K562 (cell line): ENCODE results near the gene PEAR1. TPM values are rescaled to one million over a fixed set of nuclear protein-coding genes. Genes with fewer than 3 reads are reported as not detected.

Source experiments
- ATAC-seq: fragments of 200-7000 bp; cut with Tn5 transposase; 3 replicates; pipeline ENCODE4 v1.9.1; 2020; ENCODE audit warnings: moderate library complexity
- BruUV-seq: library from RNA; stranded (reverse); fragments of 400-500 nt; replicated peaks from 2 replicates; lab custom pipeline; 2021; lab: Mats Ljungman, UMichigan
- CTCF ChIA-PET: fragments of 300-600 bp; formaldehyde crosslinking; extraction: SDS; loops from one replicate; lab custom pipeline; 2021; ENCODE audit warnings: low intra/inter-chr PET ratio; lab: Yijun Ruan, JAX
- POLR2A ChIA-PET: fragments of 300-600, 350-650 bp; sonication (Branson Sonifier 250); formaldehyde crosslinking; extraction: SDS; loops from one replicate; lab custom pipeline; 2021; ENCODE audit warnings: antibody characterized with exemption, inconsistent platforms; lab: Yijun Ruan, JAX
- DNase-seq, 4 experiments: peaks; one replicate each; pipeline versions ENCODE4 v3.0.0 to v3.0.0-alpha.2; 2011 to 2018; ENCODE audit warnings: low spot score in 3 of 4, mixed read lengths in 3 of 4; ENCODE audit errors: extremely low read depth in 1 of 4
- FAIRE-seq: peaks from 2 replicates; lab custom pipeline; 2011; peaks lifted over from hg19 to GRCh38; lab: Jason Lieb, UNC
- H2AFZ ChIP-seq: 2 replicates; pipeline ENCODE4 v1.6.0; 2011; ENCODE audit warnings: low read depth, low read length, control low read depth, inconsistent platforms
- H3K27ac ChIP-seq: fragments of 200-600 bp; 3 replicates; pipeline ENCODE4 v1.8.0; 2011; ENCODE audit warnings: low read depth, mild to moderate bottlenecking, control low read depth, inconsistent platforms, low read length, moderate library complexity, mixed read lengths; ENCODE audit errors: extremely low read depth
- H3K27me3 ChIP-seq, 2 experiments: fragments of 300-600 bp in 1 of 2; 2 replicates in 1 of 2; 3 replicates in 1 of 2; pipeline versions ENCODE4 v1.6.0 to v1.8.0; 2011; ENCODE audit warnings: inconsistent platforms in 2 of 2, low read length in 2 of 2, mild to moderate bottlenecking in 1 of 2, mixed read lengths in 1 of 2, moderate library complexity in 1 of 2; ENCODE audit not compliant: control insufficient read depth in 2 of 2, insufficient read depth in 2 of 2
- H3K36me3 ChIP-seq: fragments of 300-600 bp; 3 replicates; pipeline ENCODE4 v1.8.0; 2011; ENCODE audit warnings: mild to moderate bottlenecking, low read length, inconsistent platforms; ENCODE audit not compliant: control insufficient read depth, insufficient read depth
- H3K4me1 ChIP-seq, 2 experiments: fragments of 200-600 bp in 1 of 2; replicated peaks in 1 of 2; 2 replicates in 1 of 2; 3 replicates in 1 of 2; pipeline versions ENCODE4 v1.5.1 to v1.8.0; 2011; ENCODE audit warnings: inconsistent platforms in 2 of 2, low read length in 2 of 2, mild to moderate bottlenecking in 1 of 2, mixed read lengths in 1 of 2, moderate library complexity in 1 of 2; ENCODE audit not compliant: control insufficient read depth in 2 of 2, insufficient read depth in 2 of 2
- H3K4me2 ChIP-seq: 2 replicates; pipeline ENCODE4 v1.6.1; 2011; ENCODE audit warnings: low read length, control low read depth, inconsistent platforms, mixed read lengths; ENCODE audit not compliant: insufficient read depth
- H3K4me3 ChIP-seq: fragments of 200-600 bp; sonication (generic), shearing (Covaris generic); 2 replicates; pipeline ENCODE4 v1.5.1; 2016; ENCODE audit warnings: control low read depth, inconsistent platforms
- H3K79me2 ChIP-seq: fragments of 200-600 bp; 3 replicates; pipeline ENCODE4 v1.8.0; 2011; ENCODE audit warnings: low read length, inconsistent platforms; ENCODE audit not compliant: control insufficient read depth, insufficient read depth
- H3K9ac ChIP-seq, 2 experiments: 2 replicates each; pipeline versions ENCODE4 v1.6.0 to v1.6.1; 2011; ENCODE audit warnings: low read depth in 2 of 2, low read length in 2 of 2, control low read depth in 1 of 2, inconsistent platforms in 1 of 2, mild to moderate bottlenecking in 1 of 2, mixed read lengths in 1 of 2; ENCODE audit not compliant: insufficient read depth in 1 of 2
- H3K9me1 ChIP-seq: one replicate; pipeline ENCODE4 v1.6.0; 2011; ENCODE audit warnings: inconsistent platforms, mild to moderate bottlenecking, low read length, moderate library complexity; ENCODE audit not compliant: control insufficient read depth, insufficient read depth
- H3K9me3 ChIP-seq: replicated peaks from 2 replicates; pipeline ENCODE4 v1.5.1; 2011; ENCODE audit warnings: low read depth, low read length, inconsistent platforms; ENCODE audit not compliant: control insufficient read depth, insufficient read depth
- H4K20me1 ChIP-seq: replicated peaks from 2 replicates; pipeline ENCODE4 v1.6.1; 2011; ENCODE audit warnings: low read length, inconsistent platforms, mixed read lengths; ENCODE audit not compliant: control insufficient read depth, insufficient read depth
- HNRNPLL ChIP-seq: fragments of 200-400 bp; formaldehyde crosslinking; IDR thresholded peaks from 2 replicates; pipeline ENCODE4 v1.6.1; 2017; ENCODE audit warnings: low read length, low read depth, mild to moderate bottlenecking; ENCODE audit not compliant: poor library complexity, severe bottlenecking
- MAFF ChIP-seq: IDR thresholded peaks from 2 replicates; pipeline ENCODE4 v1.6.1; 2012; ENCODE audit warnings: low read length, improper control_type of control experiment
- NCOA2 ChIP-seq, 2 experiments: fragments of 450-650 bp; IDR thresholded peaks; 2 replicates each; pipeline ENCODE4 v1.6.1; 2018; ENCODE audit warnings: mild to moderate bottlenecking in 2 of 2, moderate library complexity in 1 of 2; ENCODE audit not compliant: partially characterized antibody in 2 of 2
- SRF ChIP-seq, 2 experiments: fragments of 250-450, 450-650 bp in 1 of 2; sonication (Bioruptor Pico) in 1 of 2; sonication (generic) in 1 of 2; formaldehyde crosslinking; IDR thresholded peaks; 2 replicates each; pipeline versions ENCODE4 v1.5.0 to v1.5.1; 2020 to 2022; ENCODE audit warnings: mild to moderate bottlenecking in 1 of 2, missing genetic modification reagents in 1 of 2
- ZNF134 ChIP-seq: fragments of 250-450 bp; sonication (Bioruptor Pico); conservative IDR thresholded peaks from 2 replicates; pipeline ENCODE4 v1.4.0; 2020
- WGBS: fragments of 100-300 bp; shearing (Covaris generic); methylation state at CpG from one replicate; pipeline ENCODE4 v1.1.6; 2016; ENCODE audit warnings: low coverage, mixed read lengths; ENCODE audit not compliant: insufficient coverage; ENCODE audit errors: missing lambda C conversion rate; 5-methylcytosine and 5-hydroxymethylcytosine counted together
- in situ Hi-C: fragments of 300-500 bp; cut with MboI; formaldehyde crosslinking; loops from 4 replicates; pipeline ENCODE4 v1.15.0; 2018; ENCODE audit warnings: inconsistent platforms, mixed read lengths
- intact Hi-C: fragments of 100-400 bp; cut with micrococcal nuclease; formaldehyde crosslinking; loops from 2 replicates; pipeline ENCODE4 v1.14.2; 2022
- polyA plus RNA-seq, 8 experiments: library from polyadenylated mRNA; depleted of rRNA in 4 of 8; stranded (reverse) in 5 of 8; unstranded in 3 of 8; fragments of >200 nt; fragmentation: Nextera tagmentation in 2 of 8; fragmentation: Illumina TruSeq in 1 of 8; extraction: Ambion mirVana in 2 of 8; extraction: Trizol in 1 of 8; gene quantifications; 2 replicates each; pipeline versions ENCODE4 v1.2.1 to v1.2.3, GENCODE V29; 2011 to 2014; ENCODE audit warnings: inconsistent platforms in 1 of 8, missing spikeins in 1 of 8
- total RNA-seq, 7 experiments: library from RNA; depleted of rRNA in 6 of 7; stranded (reverse); fragments of >200 nt in 6 of 7; fragmentation: Illumina TruSeq in 2 of 7; extraction: Trizol in 2 of 7; gene quantifications; 2 replicates each; pipeline versions ENCODE4 v1.2.1 to v1.2.3, GENCODE V29; 2011 to 2021; ENCODE audit warnings: low replicate concordance in 1 of 7
- TF ChIP-seq, protein P1 (sequence below): sonication (generic); formaldehyde crosslinking; IDR thresholded peaks from 2 replicates; pipeline ENCODE4 v1.8.1; 2023; ENCODE audit warnings: mild to moderate bottlenecking, missing genetic modification reagents
- TF ChIP-seq, protein P2 (sequence below): fragments of 450-650 bp; formaldehyde crosslinking; conservative IDR thresholded peaks from 2 replicates; pipeline ENCODE4 v1.4.0; 2022; ENCODE audit warnings: mild to moderate bottlenecking, missing genetic modification characterization
- TF ChIP-seq, protein P3 (sequence below): fragments of 450-650 bp; IDR thresholded peaks from 2 replicates; pipeline ENCODE4 v1.6.1; 2016; ENCODE audit warnings: missing biosample characterization, missing genetic modification characterization

PEAR1 gene
- total and polyA plus RNA-seq, 9 of the 15 experiments (the other 6 are each of a cell fraction or from before 2014, with no cell fraction given), result 0.87 to 13.9 (median 6.1) TPM

DNA sequence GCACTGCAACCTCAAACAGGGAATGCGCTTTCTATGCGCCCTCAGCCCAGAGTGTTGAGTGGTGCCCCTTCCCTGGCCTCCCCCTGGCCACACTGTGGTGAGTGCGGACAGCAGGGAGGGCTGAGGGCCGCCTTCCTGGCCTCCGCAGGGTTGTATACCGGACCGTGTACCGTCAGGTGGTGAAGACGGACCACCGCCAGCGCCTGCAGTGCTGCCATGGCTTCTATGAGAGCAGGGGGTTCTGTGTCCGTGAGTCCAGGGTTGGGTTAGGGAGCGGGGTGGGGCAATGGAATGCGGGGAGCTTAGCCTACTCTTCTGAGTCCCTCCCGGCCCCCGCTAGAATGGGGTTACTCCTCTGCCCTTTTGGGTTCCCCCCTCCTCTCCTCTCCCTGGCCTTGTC is 11.7 kb downstream of the PEAR1 start:
- Histone ChIP-seq H3K9me1 (peaks cover 4% of the 10 kb centered on the region), H3K9ac (no peak overlapping the region), H3K9me3 (no peaks in the 10 kb centered on the region), H3K4me1 (peaks cover 16 to 57% of the 10 kb centered on the region in 2 experiments), H3K36me3 (no peaks in the 10 kb centered on the region), H3K79me2 (no peaks in the 10 kb centered on the region), H3K27me3 (no peaks in the 10 kb centered on the region), H2AFZ (no peak overlapping the region), H3K4me3 (no peak overlapping the region), H3K4me2 (no peak overlapping the region), H3K27ac (no peak overlapping the region), H4K20me1 (no peaks in the 10 kb centered on the region)
- no peak for FAIRE-seq
- ChIA-PET POLR2A (interaction anchor here (0.6 kb wide), 1 partner anchor 281 kb away, joined by 3 read pairs; no protein-coding TSS in a partner anchor), CTCF (no interaction called here)
- 62% methylated on average over 16 of the region's 16 CpGs for WGBS
- in situ Hi-C loops, result no loop called here
- intact Hi-C loops, result no loop called here
- BruUV-seq, result no TSS peak
- TF ChIP-seq SRF (CRISPR knock-in tag; IDR thresholded peaks at IDR 0.05), result no peak
- no peak for TF ChIP-seq HNRNPLL
- no peak for TF ChIP-seq ZNF134 (CRISPR knock-in tag)
- TF ChIP-seq, protein P1, sequence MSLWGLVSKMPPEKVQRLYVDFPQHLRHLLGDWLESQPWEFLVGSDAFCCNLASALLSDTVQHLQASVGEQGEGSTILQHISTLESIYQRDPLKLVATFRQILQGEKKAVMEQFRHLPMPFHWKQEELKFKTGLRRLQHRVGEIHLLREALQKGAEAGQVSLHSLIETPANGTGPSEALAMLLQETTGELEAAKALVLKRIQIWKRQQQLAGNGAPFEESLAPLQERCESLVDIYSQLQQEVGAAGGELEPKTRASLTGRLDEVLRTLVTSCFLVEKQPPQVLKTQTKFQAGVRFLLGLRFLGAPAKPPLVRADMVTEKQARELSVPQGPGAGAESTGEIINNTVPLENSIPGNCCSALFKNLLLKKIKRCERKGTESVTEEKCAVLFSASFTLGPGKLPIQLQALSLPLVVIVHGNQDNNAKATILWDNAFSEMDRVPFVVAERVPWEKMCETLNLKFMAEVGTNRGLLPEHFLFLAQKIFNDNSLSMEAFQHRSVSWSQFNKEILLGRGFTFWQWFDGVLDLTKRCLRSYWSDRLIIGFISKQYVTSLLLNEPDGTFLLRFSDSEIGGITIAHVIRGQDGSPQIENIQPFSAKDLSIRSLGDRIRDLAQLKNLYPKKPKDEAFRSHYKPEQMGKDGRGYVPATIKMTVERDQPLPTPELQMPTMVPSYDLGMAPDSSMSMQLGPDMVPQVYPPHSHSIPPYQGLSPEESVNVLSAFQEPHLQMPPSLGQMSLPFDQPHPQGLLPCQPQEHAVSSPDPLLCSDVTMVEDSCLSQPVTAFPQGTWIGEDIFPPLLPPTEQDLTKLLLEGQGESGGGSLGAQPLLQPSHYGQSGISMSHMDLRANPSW (CRISPR knock-in tag), result no peak
- TF ChIP-seq, protein P2, sequence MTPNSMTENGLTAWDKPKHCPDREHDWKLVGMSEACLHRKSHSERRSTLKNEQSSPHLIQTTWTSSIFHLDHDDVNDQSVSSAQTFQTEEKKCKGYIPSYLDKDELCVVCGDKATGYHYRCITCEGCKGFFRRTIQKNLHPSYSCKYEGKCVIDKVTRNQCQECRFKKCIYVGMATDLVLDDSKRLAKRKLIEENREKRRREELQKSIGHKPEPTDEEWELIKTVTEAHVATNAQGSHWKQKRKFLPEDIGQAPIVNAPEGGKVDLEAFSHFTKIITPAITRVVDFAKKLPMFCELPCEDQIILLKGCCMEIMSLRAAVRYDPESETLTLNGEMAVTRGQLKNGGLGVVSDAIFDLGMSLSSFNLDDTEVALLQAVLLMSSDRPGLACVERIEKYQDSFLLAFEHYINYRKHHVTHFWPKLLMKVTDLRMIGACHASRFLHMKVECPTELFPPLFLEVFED, result no peak
- TF ChIP-seq, protein P3, sequence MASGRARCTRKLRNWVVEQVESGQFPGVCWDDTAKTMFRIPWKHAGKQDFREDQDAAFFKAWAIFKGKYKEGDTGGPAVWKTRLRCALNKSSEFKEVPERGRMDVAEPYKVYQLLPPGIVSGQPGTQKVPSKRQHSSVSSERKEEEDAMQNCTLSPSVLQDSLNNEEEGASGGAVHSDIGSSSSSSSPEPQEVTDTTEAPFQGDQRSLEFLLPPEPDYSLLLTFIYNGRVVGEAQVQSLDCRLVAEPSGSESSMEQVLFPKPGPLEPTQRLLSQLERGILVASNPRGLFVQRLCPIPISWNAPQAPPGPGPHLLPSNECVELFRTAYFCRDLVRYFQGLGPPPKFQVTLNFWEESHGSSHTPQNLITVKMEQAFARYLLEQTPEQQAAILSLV (tag), result no peak
- TF ChIP-seq NCOA2 (IDR thresholded peaks at IDR 0.05; ENCODE audit: partially characterized antibody in 2 of 2), result no peak
- no peak for TF ChIP-seq MAFF
- TF ChIP-seq, all 486 proteins: peak for 0
- no peak for ATAC-seq
- no peak for DNase-seq
